Mucosa of stomach (tissue), 1 donor: ENCODE measurements around the gene MYO9A.

Source experiments
- H3K27me3 ChIP-seq: one replicate; pipeline ENCODE4 v1.7.0; 2013; ENCODE audit warnings: mild to moderate bottlenecking, low read length; ENCODE audit not compliant: control insufficient read depth, insufficient read depth
- H3K36me3 ChIP-seq: one replicate; pipeline ENCODE4 v1.7.0; 2013; ENCODE audit warnings: low read length; ENCODE audit not compliant: control insufficient read depth, insufficient read depth
- H3K4me1 ChIP-seq: one replicate; pipeline ENCODE4 v1.7.0; 2013; ENCODE audit warnings: mild to moderate bottlenecking, low read length; ENCODE audit not compliant: control insufficient read depth, insufficient read depth
- H3K4me3 ChIP-seq: one replicate; pipeline ENCODE4 v1.7.0; 2013; ENCODE audit warnings: low read length
- H3K9ac ChIP-seq: one replicate; pipeline ENCODE4 v1.7.0; 2013; ENCODE audit warnings: mild to moderate bottlenecking, low read length, moderate library complexity
- H3K9me3 ChIP-seq: one replicate; pipeline ENCODE4 v1.7.0; 2013; ENCODE audit warnings: mild to moderate bottlenecking, low read length, moderate library complexity; ENCODE audit not compliant: control insufficient read depth
- donor health status: Pancreatic carcinoma.

MYO9A gene

GRCh38 chr15:71788646-71789579, 329.0 kb downstream of the MYO9A start:
- no peaks in the 10 kb centered on the region for H3K9me3 ChIP-seq
- no peaks in the 10 kb centered on the region for H3K4me1 ChIP-seq
- H3K9ac ChIP-seq: no peak overlapping the region
- no peak overlapping the region for H3K4me3 ChIP-seq
- H3K36me3 ChIP-seq: no peaks in the 10 kb centered on the region
- H3K27me3 ChIP-seq: no peaks in the 10 kb centered on the region

DNA sequence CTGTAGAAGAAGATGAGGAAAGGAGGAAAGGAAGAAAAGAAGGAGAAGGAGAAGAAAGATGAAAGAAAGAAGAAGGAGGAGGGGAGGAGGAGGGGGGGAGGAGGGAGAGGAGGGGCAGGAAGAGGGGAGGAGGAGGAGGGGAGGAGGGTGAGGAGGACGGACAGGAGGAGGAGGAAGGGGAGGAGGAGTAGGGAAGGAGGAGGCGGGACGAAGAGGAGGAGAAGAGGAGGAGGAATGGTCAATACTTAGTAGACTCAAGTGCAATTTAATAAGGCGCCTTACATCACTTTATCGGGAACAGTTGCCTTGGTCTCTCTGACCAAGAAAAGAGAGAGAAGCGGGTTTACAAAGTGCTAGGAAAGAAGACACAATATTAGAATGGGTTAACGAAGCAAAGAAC, 331.3 kb downstream of the MYO9A start:
- Histone ChIP-seq H3K4me1 (no peaks in the 10 kb centered on the region), H3K9ac (no peak overlapping the region), H3K9me3 (no peaks in the 10 kb centered on the region), H3K36me3 (no peaks in the 10 kb centered on the region), H3K4me3 (no peak overlapping the region), H3K27me3 (no peaks in the 10 kb centered on the region)

DNA sequence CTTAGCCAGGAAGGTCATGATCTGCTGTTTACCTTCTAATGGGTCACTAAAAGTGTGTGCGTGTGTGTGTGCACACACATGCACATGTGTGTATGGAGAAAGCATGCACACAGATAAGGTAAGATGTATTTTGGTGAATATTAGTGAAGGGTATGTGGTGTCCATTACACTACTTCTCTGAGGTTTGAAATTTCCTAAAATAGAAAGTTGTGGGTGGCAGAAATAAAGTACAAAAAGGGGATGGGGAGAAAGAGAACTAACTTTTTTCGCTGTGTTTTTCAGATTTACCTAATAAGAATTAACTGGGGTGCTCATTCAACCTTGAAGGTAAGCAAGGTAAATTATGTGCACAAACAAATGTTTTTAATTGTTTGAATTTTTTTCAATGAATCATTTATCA, 332.0 kb downstream of the MYO9A start:
- H3K27me3 ChIP-seq: no peaks in the 10 kb centered on the region
- no peak overlapping the region for H3K9ac ChIP-seq
- H3K9me3 ChIP-seq: no peaks in the 10 kb centered on the region
- H3K36me3 ChIP-seq: no peaks in the 10 kb centered on the region
- H3K4me1 ChIP-seq: no peaks in the 10 kb centered on the region
- no peak overlapping the region for H3K4me3 ChIP-seq

DNA sequence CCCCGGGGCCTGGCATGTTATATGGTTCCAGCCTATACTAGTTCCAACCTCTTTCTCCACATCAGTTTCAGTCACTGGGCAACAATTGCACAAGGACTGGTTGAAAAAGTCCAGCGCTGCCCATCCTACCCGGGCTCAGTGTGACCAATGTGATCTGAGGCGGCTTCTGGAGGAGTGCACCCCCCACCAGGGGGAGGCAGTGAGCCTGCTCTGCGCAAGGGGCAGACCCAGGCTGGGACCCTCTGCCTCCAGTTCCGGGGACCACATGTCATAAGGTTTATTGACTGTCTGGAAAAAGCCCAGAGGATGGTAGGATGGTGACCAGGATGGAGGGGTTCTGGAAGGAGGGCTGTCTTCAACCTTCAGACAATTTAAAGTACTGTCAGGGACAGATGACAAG, 333.2 kb downstream of the MYO9A start:
- no peaks in the 10 kb centered on the region for H3K27me3 ChIP-seq
- H3K36me3 ChIP-seq: no peaks in the 10 kb centered on the region
- no peak overlapping the region for H3K4me3 ChIP-seq
- no peak overlapping the region for H3K9ac ChIP-seq
- H3K9me3 ChIP-seq: no peaks in the 10 kb centered on the region
- no peaks in the 10 kb centered on the region for H3K4me1 ChIP-seq

- Histone ChIP-seq H3K4me3 (no peak overlapping the region), H3K4me1 (no peaks in the 10 kb centered on the region), H3K9ac (no peak overlapping the region), H3K36me3 (no peaks in the 10 kb centered on the region), H3K9me3 (no peaks in the 10 kb centered on the region), H3K27me3 (no peaks in the 10 kb centered on the region)
Observed at GRCh38 chr15:71782422-71783165, 335.4 kb downstream of the MYO9A start.

DNA sequence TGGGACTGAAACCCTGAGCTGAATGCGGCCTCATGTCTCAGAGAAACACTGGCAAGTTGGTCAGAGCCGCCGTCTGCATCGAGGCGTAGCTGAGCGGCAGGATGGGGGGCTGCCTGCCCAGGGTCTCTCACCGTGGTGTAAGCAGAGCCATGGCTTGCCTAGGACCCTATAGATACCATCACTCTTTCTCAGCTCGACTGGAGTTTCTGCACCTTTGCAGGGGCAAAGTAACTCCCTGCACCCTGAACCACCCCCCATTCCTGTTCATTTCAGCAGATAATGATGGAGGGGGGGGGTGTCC, 336.0 kb downstream of the MYO9A start:
- H3K9ac ChIP-seq: no peak overlapping the region
- no peak overlapping the region for H3K4me3 ChIP-seq
- H3K4me1 ChIP-seq: no peaks in the 10 kb centered on the region
- H3K36me3 ChIP-seq: no peaks in the 10 kb centered on the region
- H3K27me3 ChIP-seq: no peaks in the 10 kb centered on the region
- H3K9me3 ChIP-seq: no peaks in the 10 kb centered on the region

- Histone ChIP-seq H3K4me1 (no peaks in the 10 kb centered on the region), H3K4me3 (no peak overlapping the region), H3K27me3 (no peaks in the 10 kb centered on the region), H3K9me3 (no peaks in the 10 kb centered on the region), H3K36me3 (no peaks in the 10 kb centered on the region), H3K9ac (no peak overlapping the region)
Observed at GRCh38 chr15:71781179-71781964, 336.6 kb downstream of the MYO9A start.

- H3K4me3 ChIP-seq: no peak overlapping the region
- H3K9me3 ChIP-seq: no peaks in the 10 kb centered on the region
- no peaks in the 10 kb centered on the region for H3K4me1 ChIP-seq
- no peak overlapping the region for H3K9ac ChIP-seq
- H3K27me3 ChIP-seq: no peaks in the 10 kb centered on the region
- no peaks in the 10 kb centered on the region for H3K36me3 ChIP-seq
Observed at GRCh38 chr15:71780115-71780976, 337.6 kb downstream of the MYO9A start.

- H3K4me3 ChIP-seq: no peak overlapping the region
- H3K36me3 ChIP-seq: no peaks in the 10 kb centered on the region
- no peaks in the 10 kb centered on the region for H3K27me3 ChIP-seq
- H3K9me3 ChIP-seq: no peaks in the 10 kb centered on the region
- no peak overlapping the region for H3K9ac ChIP-seq
- H3K4me1 ChIP-seq: no peaks in the 10 kb centered on the region
Observed at GRCh38 chr15:71779073-71779797, 338.7 kb downstream of the MYO9A start.

DNA sequence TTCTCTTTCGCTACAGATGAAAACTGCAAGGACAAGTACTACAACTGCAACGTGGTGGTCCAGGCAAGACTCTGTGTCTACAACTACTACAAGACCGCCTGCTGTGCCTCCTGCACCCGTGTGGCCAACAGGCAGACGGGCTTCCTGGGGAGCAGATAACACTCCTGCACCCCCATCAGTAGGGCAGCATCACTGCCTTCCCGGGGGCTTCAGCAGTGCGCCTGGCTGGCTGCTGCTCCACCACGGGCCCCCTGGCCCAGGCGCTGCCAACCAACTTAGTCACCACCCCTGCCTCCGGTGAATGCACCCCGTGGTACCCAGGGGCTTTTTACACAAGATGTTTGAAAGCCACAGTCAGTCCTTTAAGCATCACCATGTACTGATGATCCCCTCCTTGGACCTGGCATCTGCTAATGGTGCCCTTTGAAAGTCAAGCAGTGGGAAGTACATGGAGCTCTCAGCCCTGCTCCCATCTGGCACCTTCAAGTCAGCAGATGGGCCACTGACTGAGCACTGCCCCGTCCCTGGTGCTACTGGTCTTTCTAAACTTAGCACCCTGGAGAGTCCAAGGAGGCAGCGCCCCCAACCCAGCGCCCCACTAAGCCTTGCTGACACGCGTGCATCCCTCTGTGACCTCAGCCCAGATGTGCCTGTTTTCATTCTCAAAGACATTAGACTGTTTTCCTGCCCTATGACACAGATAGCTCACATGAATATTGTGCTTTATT, 340.6 kb downstream of the MYO9A start:
- H3K4me1 ChIP-seq: no peaks in the 10 kb centered on the region
- no peaks in the 10 kb centered on the region for H3K36me3 ChIP-seq
- H3K9ac ChIP-seq: no peak overlapping the region
- H3K4me3 ChIP-seq: no peak overlapping the region
- H3K9me3 ChIP-seq: no peaks in the 10 kb centered on the region
- no peaks in the 10 kb centered on the region for H3K27me3 ChIP-seq
